HFF-Myc (cell line): ENCODE results near the gene DNM1.

ENCODE experiments used
- DNase-seq: peaks from one replicate; pipeline ENCODE4 v3.0.0-alpha.2; 2011; ENCODE audit warnings: low read depth; ENCODE audit errors: extremely low read depth
- H3K4me3 ChIP-seq: replicated peaks from 2 replicates; pipeline ENCODE4 v1.5.1; 2011; ENCODE audit warnings: low read depth, mild to moderate bottlenecking, control low read depth, low read length
- TF ChIP-seq, protein P1 (sequence below): IDR thresholded peaks from 2 replicates; pipeline ENCODE4 v1.5.1; 2012; ENCODE audit warnings: mild to moderate bottlenecking, low read depth, low read length, control low read depth; ENCODE audit errors: missing control alignments

DNM1 gene

DNA sequence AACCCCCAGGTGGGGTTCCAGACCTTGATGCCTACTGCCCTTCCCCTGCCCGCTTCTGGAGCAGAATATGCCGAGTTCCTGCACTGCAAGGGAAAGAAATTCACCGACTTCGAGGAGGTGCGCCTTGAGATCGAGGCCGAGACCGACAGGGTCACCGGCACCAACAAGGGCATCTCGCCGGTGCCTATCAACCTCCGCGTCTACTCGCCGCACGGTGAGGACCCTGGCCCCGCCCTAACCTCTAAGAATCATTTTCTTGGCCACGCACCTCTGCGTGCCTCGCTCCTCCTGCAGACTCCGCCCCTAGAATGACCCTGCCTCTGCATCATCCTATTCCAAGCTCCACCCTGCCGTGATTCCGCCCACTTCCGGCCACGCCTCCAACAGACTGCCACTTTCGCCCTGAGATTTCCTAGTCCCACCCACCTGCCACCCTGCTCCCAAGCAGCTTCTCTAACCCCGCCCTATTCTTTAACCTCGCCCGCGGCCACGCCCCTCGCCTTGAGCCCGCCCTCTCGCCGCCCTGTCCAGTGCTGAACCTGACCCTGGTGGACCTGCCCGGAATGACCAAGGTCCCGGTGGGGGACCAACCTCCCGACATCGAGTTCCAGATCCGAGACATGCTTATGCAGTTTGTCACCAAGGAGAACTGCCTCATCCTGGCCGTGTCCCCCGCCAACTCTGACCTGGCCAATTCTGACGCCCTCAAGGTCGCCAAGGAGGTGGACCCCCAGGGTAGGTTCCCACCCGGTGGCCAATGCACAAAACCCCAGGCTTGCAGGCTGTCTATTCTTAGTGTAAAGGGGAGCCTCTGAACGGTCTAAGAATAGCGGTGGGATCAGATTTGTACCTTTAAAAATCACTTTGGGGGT is 15.6 kb downstream of the DNM1 start:
- no peak for DNase-seq
- TF ChIP-seq, protein P1, sequence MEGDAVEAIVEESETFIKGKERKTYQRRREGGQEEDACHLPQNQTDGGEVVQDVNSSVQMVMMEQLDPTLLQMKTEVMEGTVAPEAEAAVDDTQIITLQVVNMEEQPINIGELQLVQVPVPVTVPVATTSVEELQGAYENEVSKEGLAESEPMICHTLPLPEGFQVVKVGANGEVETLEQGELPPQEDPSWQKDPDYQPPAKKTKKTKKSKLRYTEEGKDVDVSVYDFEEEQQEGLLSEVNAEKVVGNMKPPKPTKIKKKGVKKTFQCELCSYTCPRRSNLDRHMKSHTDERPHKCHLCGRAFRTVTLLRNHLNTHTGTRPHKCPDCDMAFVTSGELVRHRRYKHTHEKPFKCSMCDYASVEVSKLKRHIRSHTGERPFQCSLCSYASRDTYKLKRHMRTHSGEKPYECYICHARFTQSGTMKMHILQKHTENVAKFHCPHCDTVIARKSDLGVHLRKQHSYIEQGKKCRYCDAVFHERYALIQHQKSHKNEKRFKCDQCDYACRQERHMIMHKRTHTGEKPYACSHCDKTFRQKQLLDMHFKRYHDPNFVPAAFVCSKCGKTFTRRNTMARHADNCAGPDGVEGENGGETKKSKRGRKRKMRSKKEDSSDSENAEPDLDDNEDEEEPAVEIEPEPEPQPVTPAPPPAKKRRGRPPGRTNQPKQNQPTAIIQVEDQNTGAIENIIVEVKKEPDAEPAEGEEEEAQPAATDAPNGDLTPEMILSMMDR = no peak
- no peak overlapping the region for H3K4me3 ChIP-seq

DNA sequence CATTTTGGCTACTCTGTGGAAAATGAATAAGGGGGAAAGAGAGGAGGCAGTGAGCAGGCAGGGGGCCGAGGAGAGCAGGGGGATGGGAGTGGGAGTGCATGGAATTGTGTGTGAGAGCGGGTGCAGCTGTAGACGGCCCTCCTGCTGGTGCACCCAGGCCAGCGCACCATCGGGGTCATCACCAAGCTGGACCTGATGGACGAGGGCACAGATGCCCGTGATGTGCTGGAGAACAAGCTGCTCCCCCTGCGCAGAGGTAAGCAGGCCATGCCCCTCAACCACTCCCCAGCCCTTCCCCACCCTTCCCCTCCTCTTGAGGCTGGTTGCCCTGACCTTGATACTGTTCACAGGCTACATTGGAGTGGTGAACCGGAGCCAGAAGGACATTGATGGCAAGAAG is 16.7 kb downstream of the DNM1 start:
- H3K4me3 ChIP-seq = no peak overlapping the region
- TF ChIP-seq, protein P1 = no peak
- no peak for DNase-seq

DNA sequence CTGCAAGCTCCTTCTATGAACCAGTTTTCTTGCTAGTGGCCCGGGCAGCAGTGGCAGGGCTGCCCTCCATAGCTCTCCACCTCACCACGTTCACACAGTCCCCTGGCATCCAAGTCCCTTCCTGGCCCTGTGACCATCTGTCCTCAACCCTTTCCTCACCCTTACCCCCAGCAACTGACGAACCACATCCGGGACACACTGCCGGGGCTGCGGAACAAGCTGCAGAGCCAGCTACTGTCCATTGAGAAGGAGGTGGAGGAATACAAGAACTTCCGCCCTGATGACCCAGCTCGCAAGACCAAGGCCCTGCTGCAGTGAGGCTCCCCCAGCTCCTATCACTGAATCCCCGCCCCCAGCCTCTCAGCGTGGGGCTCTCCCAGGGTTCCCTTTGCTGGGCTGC is 18.8 kb downstream of the DNM1 start:
- DNase-seq = no peak
- no peak overlapping the region for H3K4me3 ChIP-seq
- TF ChIP-seq, protein P1 = no peak

DNA sequence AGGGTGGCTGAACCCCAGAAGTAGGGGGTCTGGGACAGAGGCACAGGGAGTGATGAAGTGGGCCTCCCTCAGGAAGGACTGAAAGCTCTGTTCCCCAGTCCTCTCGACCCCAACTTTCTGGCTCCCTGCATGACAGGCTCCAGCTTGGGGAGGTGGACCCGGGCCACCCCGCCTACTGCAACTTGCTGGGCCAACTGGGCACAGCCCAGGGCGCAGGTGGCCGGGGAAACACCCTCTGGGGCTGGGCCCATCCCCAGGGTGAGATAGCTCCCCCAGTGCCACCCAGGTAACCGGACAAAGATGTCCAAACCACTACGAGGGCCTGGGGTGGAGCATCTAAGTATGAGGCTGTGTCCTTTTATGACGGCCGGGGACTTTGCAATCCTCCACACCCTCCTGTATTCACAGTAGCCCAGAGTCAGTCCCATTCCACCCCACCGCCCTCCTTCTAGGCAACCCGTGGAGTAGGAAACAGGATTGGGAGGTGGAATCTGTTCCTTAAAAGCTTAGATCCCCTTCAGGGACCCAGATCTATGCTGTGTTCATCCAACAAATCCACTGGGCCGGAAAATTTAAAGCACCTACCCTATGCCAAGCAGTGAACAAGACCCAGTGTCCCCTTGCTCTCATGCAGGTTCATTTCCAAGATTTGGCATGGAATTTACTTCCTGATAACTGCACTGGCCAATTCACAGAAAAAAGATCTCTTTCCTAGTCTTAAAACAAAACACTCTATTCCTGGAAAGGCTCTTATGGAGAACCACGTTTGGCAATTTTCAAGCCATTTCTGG is 19.9 kb downstream of the DNM1 start:
- no peak for DNase-seq
- H3K4me3 ChIP-seq = no peak overlapping the region
- TF ChIP-seq, protein P1 = no peak

DNA sequence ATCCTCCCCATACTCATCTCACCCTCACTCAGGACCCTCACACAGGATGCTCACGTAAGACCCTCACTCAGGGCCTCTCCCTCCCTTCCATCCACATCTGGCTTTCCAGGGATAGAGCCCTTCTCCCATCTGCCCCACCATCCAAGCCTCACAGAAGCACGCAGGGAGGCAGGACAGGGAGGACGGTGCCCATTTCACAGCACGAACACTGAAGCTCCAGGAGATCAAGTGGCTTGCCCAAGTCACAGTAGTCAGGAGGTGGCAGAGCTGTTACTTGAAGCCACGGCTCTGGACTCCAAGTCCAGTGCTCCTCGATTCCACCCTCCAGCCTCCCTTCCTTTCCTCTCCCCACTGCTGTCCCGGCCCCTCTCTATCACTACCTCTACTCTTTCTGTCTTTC is 21.7 kb downstream of the DNM1 start:
- TF ChIP-seq, protein P1 = no peak

DNA sequence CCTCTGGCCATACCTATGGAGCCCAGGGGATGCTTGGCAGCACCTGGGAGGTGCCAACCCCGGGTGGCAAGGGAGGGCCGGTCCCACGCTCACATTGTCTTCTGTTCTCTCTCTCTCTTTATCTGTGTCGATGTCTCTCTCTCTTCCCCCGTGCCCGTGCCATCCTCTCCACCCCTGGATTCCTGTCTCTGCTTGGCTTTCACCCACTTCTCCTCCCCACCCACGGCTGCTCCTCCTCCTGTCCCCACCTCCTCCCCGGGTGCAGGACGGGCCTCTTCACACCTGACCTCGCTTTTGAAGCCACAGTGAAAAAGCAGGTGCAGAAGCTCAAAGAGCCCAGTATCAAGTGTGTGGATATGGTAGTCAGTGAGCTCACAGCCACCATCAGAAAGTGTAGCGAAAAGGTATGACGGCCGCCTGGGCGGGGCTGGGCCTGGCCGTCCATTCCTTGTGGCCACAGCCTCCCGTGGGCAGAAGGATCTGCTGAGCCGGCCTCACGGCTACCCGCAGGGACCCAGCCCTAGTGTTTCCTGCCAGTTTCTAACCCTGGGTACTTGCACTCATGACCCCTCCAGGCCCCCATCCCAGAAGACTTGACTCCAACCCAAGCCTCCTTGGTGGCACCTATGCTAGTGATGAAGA is 22.7 kb downstream of the DNM1 start:
- TF ChIP-seq, protein P1 = no peak
- no peak for DNase-seq
- no peak overlapping the region for H3K4me3 ChIP-seq

More for the DNA sequence above, 21.7 kb downstream of the DNM1 start:
- DNase-seq = no peak
- no peak overlapping the region for H3K4me3 ChIP-seq
